22Rv1 (cell line): Measurements from ENCODE around the gene SMAP2.
"Not testable (repeated sequence)": the region's sequence is repeated elsewhere in the genome, so short reads cannot be mapped to it uniquely, and the experiment has no call there.

ENCODE experiments used
- H3K27ac ChIP-seq: fragments of 450-650 bp; 2 replicates; pipeline ENCODE4 v1.5.1; 2017
- ZFX ChIP-seq: fragments of 450-650 bp; IDR thresholded peaks from 2 replicates; pipeline ENCODE4 v1.6.1; 2017; ENCODE audit warnings: antibody characterized with exemption, borderline replicate concordance
- TF ChIP-seq, protein P1 (sequence below): fragments of 450-650 bp; IDR thresholded peaks from 2 replicates; pipeline ENCODE4 v1.5.1; 2017; ENCODE audit warnings: mild to moderate bottlenecking

The SMAP2 gene

DNA sequence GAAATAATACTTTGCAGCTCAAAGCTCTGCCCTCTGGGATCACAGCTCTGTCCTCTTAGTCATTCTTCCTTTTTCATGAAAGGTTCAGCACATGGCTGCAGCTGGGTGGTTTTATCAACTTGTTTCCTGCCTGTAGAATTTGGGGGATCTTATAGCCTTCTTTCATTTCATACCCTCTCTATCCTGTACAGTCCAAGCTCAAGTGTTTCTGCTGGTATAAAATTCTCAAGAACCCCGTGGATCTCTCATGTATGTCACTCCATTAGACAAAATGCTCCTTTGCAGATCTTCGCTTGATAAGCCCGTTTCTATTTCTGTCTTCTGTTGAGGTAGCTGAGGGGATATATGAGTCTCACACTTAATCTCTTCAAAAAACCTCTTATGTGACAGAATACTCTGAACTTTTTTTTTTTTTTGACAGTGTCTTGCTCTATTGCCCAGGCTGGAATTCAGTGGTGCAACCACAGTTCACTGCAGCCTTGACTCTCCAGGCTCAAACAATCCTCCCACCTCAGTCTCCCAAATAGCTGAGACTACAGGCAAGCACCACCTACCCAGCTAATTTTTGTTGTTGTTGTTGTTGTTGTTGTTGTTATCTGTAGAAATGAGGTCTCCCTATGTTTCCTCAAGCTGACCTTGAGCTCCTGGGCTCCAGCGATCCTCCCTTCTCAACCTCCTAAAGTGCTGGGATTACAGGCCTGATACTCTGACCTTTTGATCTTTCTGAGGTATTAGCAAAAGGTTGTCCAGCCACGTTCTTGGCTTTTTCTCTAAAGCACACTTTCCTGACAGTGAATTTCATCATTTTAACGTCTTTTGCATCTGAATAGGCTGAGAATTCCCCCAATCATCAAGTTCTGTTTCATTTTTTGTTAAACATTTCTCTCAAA, 31.8 kb upstream of the SMAP2 start:
- TF ChIP-seq ZFX: no peak
- TF ChIP-seq, protein P1, sequence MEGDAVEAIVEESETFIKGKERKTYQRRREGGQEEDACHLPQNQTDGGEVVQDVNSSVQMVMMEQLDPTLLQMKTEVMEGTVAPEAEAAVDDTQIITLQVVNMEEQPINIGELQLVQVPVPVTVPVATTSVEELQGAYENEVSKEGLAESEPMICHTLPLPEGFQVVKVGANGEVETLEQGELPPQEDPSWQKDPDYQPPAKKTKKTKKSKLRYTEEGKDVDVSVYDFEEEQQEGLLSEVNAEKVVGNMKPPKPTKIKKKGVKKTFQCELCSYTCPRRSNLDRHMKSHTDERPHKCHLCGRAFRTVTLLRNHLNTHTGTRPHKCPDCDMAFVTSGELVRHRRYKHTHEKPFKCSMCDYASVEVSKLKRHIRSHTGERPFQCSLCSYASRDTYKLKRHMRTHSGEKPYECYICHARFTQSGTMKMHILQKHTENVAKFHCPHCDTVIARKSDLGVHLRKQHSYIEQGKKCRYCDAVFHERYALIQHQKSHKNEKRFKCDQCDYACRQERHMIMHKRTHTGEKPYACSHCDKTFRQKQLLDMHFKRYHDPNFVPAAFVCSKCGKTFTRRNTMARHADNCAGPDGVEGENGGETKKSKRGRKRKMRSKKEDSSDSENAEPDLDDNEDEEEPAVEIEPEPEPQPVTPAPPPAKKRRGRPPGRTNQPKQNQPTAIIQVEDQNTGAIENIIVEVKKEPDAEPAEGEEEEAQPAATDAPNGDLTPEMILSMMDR: no peak
- H3K27ac ChIP-seq: no peak overlapping the region

DNA sequence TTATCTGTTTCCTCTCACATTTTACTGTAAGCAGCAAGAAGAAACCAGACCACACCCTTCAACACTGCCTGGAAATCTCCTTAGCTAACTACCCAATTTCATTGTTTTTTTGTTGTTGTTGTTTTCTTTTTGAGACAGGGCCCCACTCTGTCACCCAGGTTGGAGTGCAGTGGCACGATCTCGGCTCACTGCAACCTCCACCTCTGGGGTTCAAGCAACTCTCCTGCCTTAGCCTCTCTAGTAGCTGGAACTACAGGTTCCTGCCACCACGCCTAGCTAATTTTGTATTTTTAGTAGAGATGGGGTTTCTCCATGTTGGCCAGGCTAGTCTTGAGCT, 31.2 kb upstream of the SMAP2 start:
- H3K27ac ChIP-seq: not testable (repeated sequence)

DNA sequence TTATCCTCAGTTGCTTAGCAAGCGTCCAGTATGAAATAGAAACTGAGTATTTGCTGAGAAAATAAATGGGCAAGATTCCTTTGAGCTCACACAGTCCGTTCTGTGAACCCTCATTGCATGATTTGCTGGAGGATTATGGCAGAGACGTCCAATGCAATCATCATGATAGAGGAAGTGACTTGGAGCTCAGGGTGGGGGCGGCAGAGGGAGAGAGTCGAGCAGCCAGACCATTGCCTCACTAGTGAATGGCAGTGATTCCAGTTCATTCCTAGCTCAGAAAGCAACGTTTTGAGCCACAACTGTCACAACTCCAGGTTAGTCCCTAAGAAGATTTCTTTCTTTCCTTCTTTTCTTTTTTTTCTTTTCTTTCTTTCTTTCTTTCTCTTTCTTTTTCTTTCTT, 28.9 kb upstream of the SMAP2 start:
- H3K27ac ChIP-seq: no peak overlapping the region

DNA sequence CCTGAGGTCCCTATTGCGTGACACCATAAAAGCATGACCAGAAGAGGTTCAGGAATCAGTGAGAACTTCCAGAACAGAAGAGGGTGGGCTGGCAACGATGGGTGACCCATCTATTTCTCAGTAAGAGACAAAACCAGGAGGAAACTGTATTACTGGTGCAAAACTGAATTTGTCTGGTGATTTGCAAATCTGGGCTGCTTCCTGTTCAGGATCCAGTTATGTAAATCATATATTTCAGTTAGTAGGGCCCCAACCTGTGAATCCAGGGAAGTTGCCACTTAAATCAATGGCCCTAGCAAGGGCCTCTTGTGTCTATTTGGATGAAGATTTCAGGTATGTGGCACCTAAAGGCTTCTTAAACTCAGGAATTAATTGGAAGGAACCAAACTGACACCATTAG, 23.1 kb upstream of the SMAP2 start:
- no peak for TF ChIP-seq ZFX
- TF ChIP-seq, protein P1: no peak
- H3K27ac ChIP-seq: no peak overlapping the region

More for the DNA sequence above, 28.9 kb upstream of the SMAP2 start:
- no peak for TF ChIP-seq ZFX
- TF ChIP-seq, protein P1: no peak

DNA sequence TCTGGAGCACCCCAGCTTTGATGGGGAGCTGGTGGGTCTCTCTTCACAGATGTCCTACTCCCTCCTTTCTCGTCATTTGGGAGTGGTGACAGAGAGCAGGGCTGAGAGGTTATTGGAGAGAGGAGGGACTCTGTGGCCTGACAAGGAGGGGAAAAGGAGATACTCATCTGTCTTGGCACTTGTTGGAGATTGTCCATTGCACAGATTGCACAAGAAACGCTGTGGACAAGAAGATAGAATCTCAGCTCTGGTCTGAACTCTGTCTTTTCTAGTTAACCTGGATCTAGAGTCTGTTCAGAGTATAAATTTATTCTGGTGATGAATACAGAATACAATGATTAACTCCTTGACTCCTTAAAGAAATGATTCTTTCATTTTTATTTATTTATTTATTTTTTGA, 22.4 kb upstream of the SMAP2 start:
- H3K27ac ChIP-seq: no peak overlapping the region
- TF ChIP-seq ZFX: no peak
- TF ChIP-seq, protein P1: no peak

DNA sequence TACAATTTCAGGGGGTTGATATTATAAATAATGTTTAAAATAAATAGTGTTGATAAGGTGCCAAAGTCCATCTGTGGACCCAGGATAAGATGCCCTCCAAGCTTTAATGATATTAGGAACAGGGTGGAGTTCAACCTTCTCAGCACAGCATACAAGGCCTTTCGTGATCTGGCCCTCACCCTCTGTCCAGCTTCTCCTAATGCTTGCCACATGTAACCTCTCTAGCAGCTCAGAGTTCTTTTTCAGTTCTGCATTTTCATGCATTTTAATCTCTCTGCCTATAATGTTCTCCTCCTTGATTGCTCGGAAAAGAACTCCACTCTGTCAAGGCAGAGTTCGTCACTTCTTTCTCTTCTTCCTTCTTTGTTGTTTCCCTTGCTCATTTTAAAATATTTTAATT, 21.4 kb upstream of the SMAP2 start:
- no peak overlapping the region for H3K27ac ChIP-seq
- TF ChIP-seq, protein P1: no peak
- no peak for TF ChIP-seq ZFX

DNA sequence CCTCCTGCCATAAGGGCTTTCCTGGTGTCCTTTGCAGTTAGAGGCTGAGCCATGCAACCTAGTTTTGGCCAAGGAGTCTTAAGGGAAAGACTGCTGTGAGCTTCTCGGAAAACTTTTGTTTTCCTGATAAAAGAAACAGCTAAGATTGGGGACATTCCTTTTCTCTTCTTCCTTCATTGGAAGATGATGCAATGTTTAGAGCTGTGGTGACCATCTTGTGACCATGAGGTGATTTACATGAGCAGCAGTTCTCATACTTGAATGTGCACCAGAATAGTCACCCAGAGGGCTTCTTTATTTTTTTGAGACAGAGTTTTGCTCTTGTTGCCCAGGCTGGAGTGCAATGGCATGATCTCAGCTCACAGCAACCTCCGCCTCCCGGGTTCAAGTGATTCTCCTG, 20.4 kb upstream of the SMAP2 start:
- H3K27ac ChIP-seq: no peak overlapping the region
- TF ChIP-seq ZFX: no peak
- TF ChIP-seq, protein P1: no peak

DNA sequence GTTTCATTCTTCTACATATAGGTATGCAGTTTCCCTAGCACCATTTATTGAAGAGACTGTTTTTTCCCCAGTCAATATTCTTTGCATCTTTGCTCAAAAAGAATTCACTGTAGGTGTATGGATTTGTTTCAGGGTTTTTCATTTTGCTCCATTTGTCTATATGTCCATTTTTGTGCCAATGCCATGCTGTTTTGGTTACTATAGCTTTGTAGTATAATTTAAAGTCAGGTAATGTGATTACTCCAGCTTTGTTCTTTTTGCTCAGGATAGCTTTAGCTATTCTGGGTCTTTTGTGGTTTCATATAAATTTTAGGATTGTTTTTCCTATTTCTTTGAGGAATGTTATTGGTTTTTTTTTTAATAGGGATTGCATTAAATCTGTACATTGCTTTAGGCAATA, 15.9 kb upstream of the SMAP2 start:
- no peak overlapping the region for H3K27ac ChIP-seq
- TF ChIP-seq, protein P1: no peak
- TF ChIP-seq ZFX: no peak
